Fibroblast of the aortic adventitia (primary cell): Measurements from ENCODE around the gene DOCK9. TPM values are rescaled to one million over a fixed set of nuclear protein-coding genes. Genes with fewer than 3 reads are reported as not detected.

ENCODE experiments used
- DNase-seq: peaks from one replicate; pipeline ENCODE4 v3.0.0-alpha.2; 2010; ENCODE audit warnings: low read depth
- H3K4me3 ChIP-seq: 2 replicates; pipeline ENCODE4 v1.5.1; 2011; ENCODE audit warnings: low read depth, mild to moderate bottlenecking, control low read depth, low read length, moderate library complexity
- CTCF ChIP-seq: IDR thresholded peaks from 2 replicates; pipeline ENCODE4 v1.5.1; 2011; ENCODE audit warnings: mild to moderate bottlenecking, low read length, control low read depth, inconsistent platforms; ENCODE audit not compliant: insufficient read depth
- total RNA-seq: library from RNA; depleted of rRNA; stranded (reverse); fragments of >200 nt; gene quantifications from 2 replicates; pipeline ENCODE4 v1.2.3, GENCODE V29; 2012; ENCODE audit warnings: low replicate concordance

Gene DOCK9
- total RNA-seq, 1 donor: 28.1 TPM

- no peak for DNase-seq
- H3K4me3 ChIP-seq: no peak overlapping the region
- no peak for TF ChIP-seq CTCF
Observed at GRCh38 chr13:98922306-98922705, 55.6 kb downstream of the DOCK9 start.

- no peak for DNase-seq
- no peak overlapping the region for H3K4me3 ChIP-seq
- TF ChIP-seq CTCF: no peak
Observed at GRCh38 chr13:98921786-98922185, 56.1 kb downstream of the DOCK9 start.

GRCh38 chr13:98921015-98921580, 56.8 kb downstream of the DOCK9 start:
- DNase-seq: no peak
- H3K4me3 ChIP-seq: no peak overlapping the region
- TF ChIP-seq CTCF: no peak

- H3K4me3 ChIP-seq: no peak overlapping the region
- no peak for TF ChIP-seq CTCF
- DNase-seq: no peak
Observed at GRCh38 chr13:98919566-98919965, 58.3 kb downstream of the DOCK9 start.

- DNase-seq: no peak
- H3K4me3 ChIP-seq: no peak overlapping the region
- TF ChIP-seq CTCF: no peak
Observed at GRCh38 chr13:98918771-98919170, 59.1 kb downstream of the DOCK9 start.

GRCh38 chr13:98917116-98917515, 60.7 kb downstream of the DOCK9 start:
- DNase-seq: no peak
- TF ChIP-seq CTCF: no peak
- no peak overlapping the region for H3K4me3 ChIP-seq

GRCh38 chr13:98916403-98916802, 61.5 kb downstream of the DOCK9 start:
- TF ChIP-seq CTCF: no peak
- H3K4me3 ChIP-seq: no peak overlapping the region

More at GRCh38 chr13:98916403-98916802, 61.5 kb downstream of the DOCK9 start:
- no peak for DNase-seq
